Keratinocyte (primary cell): ENCODE measurements around the gene CDC42.

ENCODE experiments used
- EZH2 ChIP-seq: IDR thresholded peaks from one replicate; pipeline ENCODE4 v1.6.1; 2012; ENCODE audit warnings: inconsistent platforms, mild to moderate bottlenecking, low read length, moderate library complexity
- TF ChIP-seq, protein P1 (sequence below), 3 experiments: IDR thresholded peaks in 1 of 3; conservative IDR thresholded peaks in 1 of 3; optimal IDR thresholded peaks in 1 of 3; 2 replicates in 2 of 3; 3 replicates in 1 of 3; pipeline versions ENCODE3 to v1.5.1; 2011; ENCODE audit warnings: low read length in 3 of 3, mild to moderate bottlenecking in 3 of 3, moderate library complexity in 2 of 3, control low read depth in 1 of 3, inconsistent platforms in 1 of 3; ENCODE audit not compliant: insufficient read depth in 2 of 3; ENCODE audit errors: extremely low read depth in 1 of 3

DNA sequence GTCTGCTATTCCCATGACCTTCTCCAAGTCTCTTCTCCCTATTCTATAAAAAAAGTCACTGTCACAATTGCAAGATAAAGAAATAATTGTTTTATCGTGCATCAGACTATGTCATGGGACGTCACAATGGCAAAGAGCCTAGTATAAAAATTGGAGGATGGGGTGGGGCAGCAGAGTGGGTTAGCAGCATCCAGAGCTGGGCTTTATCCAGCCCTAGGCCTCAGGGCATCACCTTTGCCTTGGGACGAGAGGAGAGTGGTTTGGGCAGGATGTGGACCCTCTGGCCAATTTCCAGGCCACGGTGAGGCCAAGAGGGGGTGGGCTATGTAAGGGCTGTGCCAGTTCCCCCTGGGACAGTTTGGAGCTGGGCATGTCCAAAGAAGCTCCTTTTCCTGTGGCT is 64.7 kb downstream of the CDC42 start:
- TF ChIP-seq, protein P1, sequence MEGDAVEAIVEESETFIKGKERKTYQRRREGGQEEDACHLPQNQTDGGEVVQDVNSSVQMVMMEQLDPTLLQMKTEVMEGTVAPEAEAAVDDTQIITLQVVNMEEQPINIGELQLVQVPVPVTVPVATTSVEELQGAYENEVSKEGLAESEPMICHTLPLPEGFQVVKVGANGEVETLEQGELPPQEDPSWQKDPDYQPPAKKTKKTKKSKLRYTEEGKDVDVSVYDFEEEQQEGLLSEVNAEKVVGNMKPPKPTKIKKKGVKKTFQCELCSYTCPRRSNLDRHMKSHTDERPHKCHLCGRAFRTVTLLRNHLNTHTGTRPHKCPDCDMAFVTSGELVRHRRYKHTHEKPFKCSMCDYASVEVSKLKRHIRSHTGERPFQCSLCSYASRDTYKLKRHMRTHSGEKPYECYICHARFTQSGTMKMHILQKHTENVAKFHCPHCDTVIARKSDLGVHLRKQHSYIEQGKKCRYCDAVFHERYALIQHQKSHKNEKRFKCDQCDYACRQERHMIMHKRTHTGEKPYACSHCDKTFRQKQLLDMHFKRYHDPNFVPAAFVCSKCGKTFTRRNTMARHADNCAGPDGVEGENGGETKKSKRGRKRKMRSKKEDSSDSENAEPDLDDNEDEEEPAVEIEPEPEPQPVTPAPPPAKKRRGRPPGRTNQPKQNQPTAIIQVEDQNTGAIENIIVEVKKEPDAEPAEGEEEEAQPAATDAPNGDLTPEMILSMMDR (optimal IDR thresholded peaks at IDR 0.05 in 1 of 3, IDR thresholded peaks at IDR 0.05 in 1 of 3, conservative IDR thresholded peaks at IDR 0.05 in 1 of 3; ENCODE audit: extremely low read depth in 1 of 3, insufficient read depth in 2 of 3, low read length in 3 of 3): no peak
- TF ChIP-seq EZH2: no peak
